Measurements from ENCODE around the gene RHBDL1. TPM values are rescaled to one million over a fixed set of nuclear protein-coding genes. Genes with fewer than 3 reads are reported as not detected.

RHBDL1 gene
- polyA plus RNA-seq, 3 donors from 2014 or later = not detected

GRCh38 chr16:717450-718245 is 42.2 kb downstream of the RHBDL1 start:
- Mint-ChIP-seq H3K4me1 (peaks cover 8 to 22% of the 10 kb centered on the region in 2 donors), H3K27ac (no peak overlapping the region), H3K36me3 (no peaks in the 10 kb centered on the region), H3K4me3 (no peak overlapping the region), H3K27me3 (ENCODE audit: low read depth in 3 of 3) (peaks cover 2 to 6% (median 5%) of the 10 kb centered on the region in 3 donors), H3K9me3 (no peaks in the 10 kb centered on the region)
- no peak for DNase-seq

- no peak overlapping the region for H3K27ac Mint-ChIP-seq
- no peaks in the 10 kb centered on the region for H3K9me3 Mint-ChIP-seq
- H3K36me3 Mint-ChIP-seq = no peaks in the 10 kb centered on the region
- peak overlapping the region in 1 of 5 donors; percentile 7 for H3K4me3 Mint-ChIP-seq
- peaks cover 8 to 21% of the 10 kb centered on the region in 2 donors for H3K4me1 Mint-ChIP-seq
- peaks cover 3 to 5% (median 4%) of the 10 kb centered on the region in 3 donors for H3K27me3 Mint-ChIP-seq (ENCODE audit: low read depth in 3 of 3)
- no peak for DNase-seq
These were observed 42.9 kb downstream of the RHBDL1 start for GRCh38 chr16:718389-718788.

GRCh38 chr16:718922-719321 is 43.5 kb downstream of the RHBDL1 start:
- H3K9me3 Mint-ChIP-seq = no peaks in the 10 kb centered on the region
- H3K4me3 Mint-ChIP-seq = peak overlapping the region; percentile 54 to 88 (median 82)
- H3K27me3 Mint-ChIP-seq (ENCODE audit: low read depth in 3 of 3) = peaks cover 3 to 5% (median 3%) of the 10 kb centered on the region in 3 donors
- H3K36me3 Mint-ChIP-seq = no peaks in the 10 kb centered on the region
- peak overlapping the region in 2 of 6 donors; percentile 45 to 83 for H3K27ac Mint-ChIP-seq
- H3K4me1 Mint-ChIP-seq = peaks cover 8 to 21% of the 10 kb centered on the region in 2 donors
- DNase-seq = no peak

- no peaks in the 10 kb centered on the region for H3K36me3 Mint-ChIP-seq
- H3K9me3 Mint-ChIP-seq = no peaks in the 10 kb centered on the region
- H3K27me3 Mint-ChIP-seq (ENCODE audit: low read depth in 3 of 3) = peaks cover 2 to 5% (median 3%) of the 10 kb centered on the region in 3 donors
- no peak for DNase-seq
- peak overlapping the region; percentile 51 to 88 (median 80) for H3K27ac Mint-ChIP-seq
- peak overlapping the region; percentile 82 to 88 (median 85) for H3K4me3 Mint-ChIP-seq
- H3K4me1 Mint-ChIP-seq = peaks cover 8 to 21% of the 10 kb centered on the region in 2 donors
These were observed 44.5 kb downstream of the RHBDL1 start for GRCh38 chr16:719815-720446.

GRCh38 chr16:720447-720989 is 45.0 kb downstream of the RHBDL1 start:
- H3K36me3 Mint-ChIP-seq = no peaks in the 10 kb centered on the region
- peak overlapping the region; percentile 82 to 88 (median 85) for H3K4me3 Mint-ChIP-seq
- peak overlapping the region; percentile 51 to 88 (median 80) for H3K27ac Mint-ChIP-seq
- H3K27me3 Mint-ChIP-seq (ENCODE audit: low read depth in 3 of 3) = peaks cover 2 to 5% (median 3%) of the 10 kb centered on the region in 3 donors
- DNase-seq = peak in 2 of 3 donors; percentile 33
- H3K9me3 Mint-ChIP-seq = no peaks in the 10 kb centered on the region
- peaks cover 8 to 21% of the 10 kb centered on the region in 2 donors for H3K4me1 Mint-ChIP-seq

- H3K36me3 Mint-ChIP-seq = no peaks in the 10 kb centered on the region
- peak within 1 kb of the TSS; percentile 51 to 88 (median 80) for H3K27ac Mint-ChIP-seq
- H3K4me3 Mint-ChIP-seq = peak within 1 kb of the TSS; percentile 82 to 88 (median 85)
These were observed 45.7 kb downstream of the RHBDL1 start, which contains the start of gene ANTKMT for GRCh38 chr16:720990-721764. Gene ANTKMT (plus strand): TSS chr16:721146. CDS start chr16:721275, 129 bp downstream.

GRCh38 chr16:721765-722540 is 46.5 kb downstream of the RHBDL1 start:
- peak overlapping the region in 1 of 6 donors; percentile 43 for H3K27ac Mint-ChIP-seq
- no peak for DNase-seq
- peaks cover 2 to 5% (median 5%) of the 10 kb centered on the region in 3 donors for H3K27me3 Mint-ChIP-seq (ENCODE audit: low read depth in 3 of 3)

More at GRCh38 chr16:720990-721764, 45.7 kb downstream of the RHBDL1 start, which contains the start of gene ANTKMT:
- peaks cover 2 to 3% (median 2%) of the 10 kb centered on the region in 3 donors for H3K27me3 Mint-ChIP-seq (ENCODE audit: low read depth in 3 of 3)
- H3K4me1 Mint-ChIP-seq = peaks cover 8 to 20% of the 10 kb centered on the region in 2 donors
- DNase-seq = peak; percentile 80 to 85 (median 83)
- H3K9me3 Mint-ChIP-seq = no peaks in the 10 kb centered on the region

GRCh38 chr16:722835-723633 is 47.6 kb downstream of the RHBDL1 start:
- H3K27me3 Mint-ChIP-seq (ENCODE audit: low read depth in 3 of 3) = peaks cover 2 to 10% (median 5%) of the 10 kb centered on the region in 3 donors
- peak overlapping the region in 2 of 5 donors; percentile 33 to 45 for H3K4me3 Mint-ChIP-seq
- H3K9me3 Mint-ChIP-seq = no peaks in the 10 kb centered on the region
- H3K27ac Mint-ChIP-seq = peak overlapping the region in 2 of 6 donors; percentile 57 to 59
- H3K36me3 Mint-ChIP-seq = no peaks in the 10 kb centered on the region
- DNase-seq = no peak
- peaks cover 8 to 18% of the 10 kb centered on the region in 2 donors for H3K4me1 Mint-ChIP-seq

More at GRCh38 chr16:721765-722540, 46.5 kb downstream of the RHBDL1 start:
- Mint-ChIP-seq H3K4me3 (peak overlapping the region; percentile 36 to 70 (median 48)), H3K9me3 (no peaks in the 10 kb centered on the region), H3K36me3 (no peaks in the 10 kb centered on the region), H3K4me1 (peaks cover 8 to 18% of the 10 kb centered on the region in 2 donors)

GRCh38 chr16:723695-724094 is 48.2 kb downstream of the RHBDL1 start:
- H3K27me3 Mint-ChIP-seq (ENCODE audit: low read depth in 3 of 3) = peaks cover 2 to 10% (median 5%) of the 10 kb centered on the region in 3 donors
- H3K4me1 Mint-ChIP-seq = peaks cover 8 to 17% of the 10 kb centered on the region in 2 donors
- H3K36me3 Mint-ChIP-seq = no peaks in the 10 kb centered on the region
- no peaks in the 10 kb centered on the region for H3K9me3 Mint-ChIP-seq
- no peak overlapping the region for H3K4me3 Mint-ChIP-seq
- no peak overlapping the region for H3K27ac Mint-ChIP-seq
- DNase-seq = no peak

GRCh38 chr16:724188-725040 is 48.9 kb downstream of the RHBDL1 start:
- no peaks in the 10 kb centered on the region for H3K36me3 Mint-ChIP-seq
- no peak for DNase-seq
- no peak overlapping the region for H3K4me3 Mint-ChIP-seq
- H3K27me3 Mint-ChIP-seq (ENCODE audit: low read depth in 3 of 3) = peaks cover 2 to 10% (median 5%) of the 10 kb centered on the region in 3 donors
- peaks cover 8 to 10% of the 10 kb centered on the region in 2 donors for H3K4me1 Mint-ChIP-seq
- H3K9me3 Mint-ChIP-seq = no peaks in the 10 kb centered on the region
- no peak overlapping the region for H3K27ac Mint-ChIP-seq

GRCh38 chr16:725041-725376 is 49.5 kb downstream of the RHBDL1 start:
- Mint-ChIP-seq H3K4me3 (peak overlapping the region in 1 of 5 donors; percentile 35), H3K36me3 (no peaks in the 10 kb centered on the region), H3K27ac (peak overlapping the region in 1 of 6 donors; percentile 51), H3K4me1 (peaks cover 5% of the 10 kb centered on the region in 2 donors), H3K27me3 (ENCODE audit: low read depth in 3 of 3) (peaks cover 2 to 10% (median 5%) of the 10 kb centered on the region in 3 donors), H3K9me3 (no peaks in the 10 kb centered on the region)
- no peak for DNase-seq
